ENCODE data around the gene LIAS.

- TF ChIP-seq POLR2A (IDR thresholded peaks at IDR 0.05) = no peak
- TF ChIP-seq, protein P1, sequence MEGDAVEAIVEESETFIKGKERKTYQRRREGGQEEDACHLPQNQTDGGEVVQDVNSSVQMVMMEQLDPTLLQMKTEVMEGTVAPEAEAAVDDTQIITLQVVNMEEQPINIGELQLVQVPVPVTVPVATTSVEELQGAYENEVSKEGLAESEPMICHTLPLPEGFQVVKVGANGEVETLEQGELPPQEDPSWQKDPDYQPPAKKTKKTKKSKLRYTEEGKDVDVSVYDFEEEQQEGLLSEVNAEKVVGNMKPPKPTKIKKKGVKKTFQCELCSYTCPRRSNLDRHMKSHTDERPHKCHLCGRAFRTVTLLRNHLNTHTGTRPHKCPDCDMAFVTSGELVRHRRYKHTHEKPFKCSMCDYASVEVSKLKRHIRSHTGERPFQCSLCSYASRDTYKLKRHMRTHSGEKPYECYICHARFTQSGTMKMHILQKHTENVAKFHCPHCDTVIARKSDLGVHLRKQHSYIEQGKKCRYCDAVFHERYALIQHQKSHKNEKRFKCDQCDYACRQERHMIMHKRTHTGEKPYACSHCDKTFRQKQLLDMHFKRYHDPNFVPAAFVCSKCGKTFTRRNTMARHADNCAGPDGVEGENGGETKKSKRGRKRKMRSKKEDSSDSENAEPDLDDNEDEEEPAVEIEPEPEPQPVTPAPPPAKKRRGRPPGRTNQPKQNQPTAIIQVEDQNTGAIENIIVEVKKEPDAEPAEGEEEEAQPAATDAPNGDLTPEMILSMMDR (IDR thresholded peaks at IDR 0.05) = no peak
Observed at GRCh38 chr4:39452860-39453587, 5.8 kb upstream of the LIAS start.
